Activated naive CD4-positive, alpha-beta T cell treated with anti-CD3 and anti-CD28 coated beads, Interleukin-2, amount 50 U/mL, for 16 hours (primary cell): ENCODE results near the gene GADL1.

Experiments used
- DNase-seq: peaks from one replicate; pipeline ENCODE4 v3.0.0-alpha.2; 2020

GADL1 gene

DNA sequence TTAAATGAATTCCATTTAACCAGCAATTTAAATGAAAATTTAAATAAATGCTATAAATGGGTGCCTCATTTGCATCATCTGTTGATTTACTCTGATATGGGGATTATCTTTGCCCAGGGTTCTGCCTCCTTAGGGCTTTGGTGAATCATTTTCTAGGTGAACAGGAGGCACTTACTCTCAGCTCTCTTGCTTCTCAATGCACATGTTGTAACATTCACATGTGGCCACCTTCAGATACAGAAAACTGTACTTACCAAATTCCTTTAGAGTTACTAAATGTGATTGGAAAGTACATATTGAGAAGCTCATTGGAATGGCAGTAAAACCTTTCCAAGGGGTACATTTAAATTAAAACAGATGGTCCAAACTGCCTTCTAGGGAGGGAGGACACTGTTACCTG, 20.8 kb downstream of the GADL1 start:
- no peak for DNase-seq

DNA sequence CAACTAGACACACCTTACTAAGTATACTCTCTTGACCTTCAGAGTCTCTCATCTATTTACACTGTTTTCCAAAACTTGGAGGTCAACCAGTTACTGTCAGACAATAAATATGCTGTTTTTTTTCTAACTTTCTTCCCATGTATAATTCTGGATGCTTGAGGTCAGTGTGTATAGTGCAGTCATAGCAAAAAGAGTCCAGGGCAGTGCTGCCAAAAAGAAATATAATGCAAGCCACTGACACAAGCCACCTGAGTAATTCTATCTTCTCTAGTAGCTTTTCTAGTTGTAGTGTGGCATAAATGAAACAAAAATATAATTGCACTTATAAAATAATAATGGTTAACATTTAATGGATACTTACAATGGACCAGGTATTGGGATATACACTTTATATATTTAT, 21.6 kb downstream of the GADL1 start:
- no peak for DNase-seq

DNA sequence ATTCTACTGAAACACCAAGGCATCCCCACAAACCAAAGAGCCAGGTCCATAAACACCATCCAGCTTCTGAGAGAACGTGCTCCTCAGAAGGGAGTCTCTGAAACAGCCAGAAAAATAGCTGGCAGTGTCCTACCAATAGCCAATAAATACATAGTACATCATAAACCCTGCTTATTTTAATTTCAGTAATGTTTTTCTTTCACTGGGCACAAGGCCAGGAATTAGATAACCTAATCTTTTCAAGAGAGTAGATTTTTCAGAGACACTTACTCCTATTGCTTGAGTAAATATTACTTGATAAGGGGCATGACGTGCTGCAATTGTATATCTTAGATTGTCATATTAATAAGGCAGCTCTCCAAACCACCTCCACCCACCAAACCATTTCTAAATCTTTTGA, 22.7 kb downstream of the GADL1 start:
- DNase-seq, result no peak

DNA sequence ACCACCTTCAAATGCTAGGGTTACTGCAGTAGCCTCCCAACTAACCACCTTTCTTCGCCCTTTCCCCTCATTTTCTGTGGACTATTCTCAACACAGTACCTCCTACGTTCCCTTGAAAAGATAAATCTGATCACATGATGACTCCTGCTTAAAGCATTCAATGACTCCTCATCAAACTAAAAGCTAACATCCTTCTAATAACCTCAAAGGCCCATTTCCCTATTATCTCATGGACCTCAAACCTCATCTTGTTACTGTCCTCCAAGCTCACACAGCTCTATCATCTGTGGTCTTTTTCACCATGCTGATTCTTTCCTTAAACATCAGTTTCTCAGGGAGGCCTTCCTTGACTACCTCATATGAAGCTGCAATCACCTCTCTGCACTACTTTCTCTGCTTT, 29.6 kb downstream of the GADL1 start:
- no peak for DNase-seq

DNA sequence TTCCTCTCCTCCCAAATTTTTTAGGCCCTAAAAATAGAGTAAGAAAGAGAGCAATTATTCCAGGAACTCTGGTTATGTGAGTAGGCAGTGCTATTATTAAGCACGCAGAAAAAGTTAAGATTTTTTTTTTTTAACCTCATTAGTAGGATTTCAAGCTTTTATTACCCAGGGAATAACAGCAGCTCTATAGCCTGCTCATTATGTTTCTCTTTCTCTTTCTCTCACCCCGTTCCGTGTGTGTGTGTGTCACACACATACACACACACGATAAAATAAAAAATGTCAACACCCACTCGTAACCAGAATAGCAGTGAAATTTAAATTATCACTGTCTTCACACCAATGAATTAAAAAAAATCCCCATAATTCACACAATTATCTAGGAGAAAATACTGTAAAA, 30.3 kb downstream of the GADL1 start:
- no peak for DNase-seq

DNA sequence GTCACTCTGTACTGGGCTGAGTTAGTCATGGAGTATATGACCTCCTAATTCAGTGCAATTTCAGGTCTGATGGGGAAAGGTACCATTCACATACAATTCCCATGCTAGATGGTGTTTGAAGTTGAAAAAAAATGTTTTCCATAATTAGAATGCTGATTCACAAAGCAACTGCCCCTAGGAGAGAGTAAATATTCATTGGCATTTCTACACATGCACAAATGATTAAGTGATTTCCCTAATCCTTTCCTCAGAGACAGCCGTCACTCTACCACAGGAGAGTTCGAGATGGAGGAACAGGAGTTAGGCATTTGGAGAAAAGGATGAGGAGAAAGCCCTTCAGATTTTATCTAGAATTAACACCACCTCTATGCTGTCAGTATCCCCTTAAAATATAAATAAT, 32.5 kb downstream of the GADL1 start:
- no peak for DNase-seq

DNA sequence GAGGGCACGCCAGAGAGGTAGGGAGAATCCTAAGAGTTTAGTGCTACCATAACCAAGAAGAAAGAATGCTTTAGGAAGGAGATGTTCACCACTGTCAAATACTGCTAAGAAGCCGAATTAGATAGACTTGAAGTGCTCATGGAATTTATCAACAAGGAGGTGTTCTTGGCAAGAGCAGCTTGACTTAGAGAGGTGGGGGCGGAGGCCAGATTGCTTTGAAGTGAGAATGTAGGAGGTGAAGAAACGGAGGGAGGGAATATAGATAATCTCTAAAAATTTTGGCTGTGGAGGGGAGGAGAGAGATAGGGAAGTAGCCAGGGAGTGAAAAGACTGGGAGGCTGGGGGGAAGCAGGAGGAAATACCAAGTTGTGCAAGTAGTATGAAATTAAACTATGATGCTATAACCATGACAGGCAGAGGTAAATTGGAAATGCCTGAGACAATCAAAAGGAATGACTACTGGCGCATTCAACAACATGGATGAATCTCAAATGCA, 35.5 kb downstream of the GADL1 start:
- DNase-seq, result no peak

DNA sequence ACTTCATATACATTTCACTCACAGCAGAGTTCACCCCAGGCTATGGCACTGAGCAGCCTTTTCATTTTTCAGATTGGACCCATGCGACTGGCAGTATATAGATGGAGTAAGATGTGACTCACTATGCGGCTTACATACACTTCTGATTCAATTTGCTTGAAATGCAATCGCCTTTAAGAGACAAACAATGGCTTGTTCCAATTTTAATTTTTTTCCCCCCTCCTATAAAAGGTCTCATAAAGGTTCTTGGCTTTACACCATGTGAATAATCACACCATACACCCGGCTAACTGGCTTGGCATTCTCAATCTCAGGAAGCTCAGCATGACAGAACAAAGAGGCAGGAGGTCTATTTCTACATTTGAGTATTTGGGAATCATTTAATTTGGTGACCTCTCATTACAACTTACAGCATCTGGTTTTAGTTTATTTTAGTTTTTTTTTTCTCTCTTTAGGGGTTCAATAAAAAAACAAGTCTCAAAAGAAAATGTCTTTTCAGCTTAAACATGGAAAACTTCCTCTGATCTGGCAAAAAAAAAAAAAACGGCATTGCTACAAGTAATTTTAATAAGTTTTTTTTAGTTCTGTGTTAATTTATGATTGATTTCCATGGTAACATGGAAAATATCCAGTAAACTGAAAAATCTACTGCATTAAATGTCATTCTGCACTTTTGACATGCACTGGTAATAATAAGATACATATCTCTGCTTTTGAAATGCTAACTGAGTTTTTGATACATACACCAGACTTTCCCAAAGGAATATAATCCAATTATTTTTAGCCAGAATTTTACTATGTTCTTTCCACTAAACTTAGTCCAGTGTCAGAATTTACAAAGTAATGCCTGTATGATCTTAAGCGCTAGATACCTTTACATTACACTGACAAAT, 38.8 kb downstream of the GADL1 start:
- DNase-seq, result no peak

DNA sequence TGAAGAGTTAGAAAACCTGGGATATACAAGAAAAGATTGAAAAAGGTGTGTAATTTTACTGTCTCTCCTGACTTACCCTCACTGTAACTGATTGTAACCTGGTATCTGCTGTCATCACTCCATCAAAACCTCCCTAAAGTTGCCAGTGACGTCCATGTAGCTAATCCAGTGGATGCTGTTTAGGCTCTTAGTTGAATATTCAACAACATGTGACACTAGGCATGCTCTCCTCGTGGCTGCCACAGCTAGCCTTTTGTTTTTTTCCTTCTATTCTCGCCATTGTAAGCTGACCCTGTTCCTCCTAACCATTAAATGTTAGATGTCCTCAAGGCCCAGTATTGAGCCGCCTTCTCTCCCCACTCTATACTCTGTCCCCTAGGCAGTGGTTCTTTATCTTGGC, 41.6 kb downstream of the GADL1 start:
- no peak for DNase-seq

DNA sequence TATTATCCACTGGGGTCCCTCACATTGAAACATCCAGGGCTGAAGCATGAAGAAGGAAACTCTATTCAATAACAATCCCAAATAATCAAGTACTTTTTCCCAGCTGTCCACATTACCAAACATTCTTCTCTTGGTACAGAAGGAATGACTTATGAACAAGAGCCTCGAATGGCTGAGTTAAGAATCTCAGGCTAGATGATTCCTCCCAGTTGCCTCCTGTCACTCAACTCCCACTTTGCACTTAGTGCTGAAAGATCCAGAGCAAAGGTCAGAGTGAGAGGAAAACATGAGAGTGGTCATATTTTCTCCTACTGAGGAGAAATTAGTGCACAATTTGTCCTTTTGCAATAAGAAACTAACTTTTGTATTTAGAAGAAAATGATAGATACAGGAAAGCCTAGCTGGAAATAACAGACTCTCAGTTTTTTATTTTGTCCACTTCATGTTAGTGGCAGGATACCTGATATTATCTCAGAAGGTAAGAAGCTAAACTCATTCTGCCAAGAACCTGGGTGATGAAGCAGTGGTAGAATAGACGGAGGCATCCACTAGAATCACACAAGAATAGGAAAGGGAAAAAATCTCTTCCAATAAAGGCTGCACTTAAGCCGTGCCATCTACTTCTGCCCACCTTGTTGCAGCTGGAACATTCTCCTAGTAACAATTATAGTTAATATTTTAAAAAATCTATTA, 46.2 kb downstream of the GADL1 start:
- DNase-seq, result no peak

DNA sequence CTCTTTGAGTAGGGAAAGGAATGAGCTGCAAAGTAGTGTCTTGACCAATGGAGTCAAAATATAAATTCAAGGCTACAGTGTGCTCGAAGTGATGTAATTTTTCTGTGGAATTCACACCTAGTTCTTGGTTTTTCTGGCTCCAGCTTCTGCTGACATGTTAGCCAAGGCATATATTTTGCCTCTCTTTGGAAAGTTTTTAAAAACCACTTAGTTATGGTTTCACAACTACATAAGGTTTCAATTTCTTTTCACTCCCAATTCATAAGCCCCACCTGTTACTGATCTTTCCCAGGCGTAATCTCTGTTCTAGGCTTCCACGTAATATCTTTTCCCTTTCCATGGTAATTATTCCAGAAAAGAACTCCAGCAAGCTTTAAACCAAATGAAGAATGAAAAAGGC, 46.9 kb downstream of the GADL1 start:
- DNase-seq, result no peak

DNA sequence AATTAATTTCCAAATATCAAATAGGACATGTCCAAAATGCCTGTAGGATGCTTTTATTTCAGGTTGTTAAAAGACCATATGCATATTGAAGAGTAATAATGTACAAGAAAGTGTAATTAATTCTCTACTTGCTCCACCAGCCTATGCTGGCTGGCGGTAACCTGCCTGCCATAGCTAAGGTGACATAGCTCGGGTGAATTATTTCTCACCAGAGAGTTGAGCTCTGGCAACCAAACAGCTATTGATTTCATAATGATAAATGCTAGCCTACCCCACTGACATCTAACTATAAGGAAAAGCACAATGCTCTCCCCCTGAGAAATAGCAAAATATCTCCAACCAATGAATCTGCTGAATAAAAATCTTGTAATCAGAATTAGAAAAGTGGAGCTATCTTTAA, 48.9 kb downstream of the GADL1 start:
- DNase-seq, result no peak

DNA sequence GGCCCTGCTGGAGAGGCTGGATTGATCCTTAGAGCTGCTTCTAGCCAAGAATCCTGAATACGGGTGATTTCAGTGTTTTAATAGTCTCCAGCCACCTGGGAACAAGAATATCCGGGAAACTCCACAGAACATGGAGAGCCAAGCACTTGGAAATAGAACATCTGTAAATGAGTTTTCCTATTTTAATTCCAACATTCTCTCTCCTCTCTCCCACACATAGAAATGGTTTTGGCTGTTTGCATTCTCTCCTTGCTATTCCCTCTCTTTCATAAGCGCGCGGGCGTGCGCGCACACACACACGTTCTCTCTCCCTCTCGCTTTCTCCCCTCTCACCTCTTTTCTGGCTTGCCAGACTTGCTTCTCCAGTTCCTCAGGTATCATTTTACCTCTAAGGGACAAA, 50.6 kb downstream of the GADL1 start:
- DNase-seq, result no peak

DNA sequence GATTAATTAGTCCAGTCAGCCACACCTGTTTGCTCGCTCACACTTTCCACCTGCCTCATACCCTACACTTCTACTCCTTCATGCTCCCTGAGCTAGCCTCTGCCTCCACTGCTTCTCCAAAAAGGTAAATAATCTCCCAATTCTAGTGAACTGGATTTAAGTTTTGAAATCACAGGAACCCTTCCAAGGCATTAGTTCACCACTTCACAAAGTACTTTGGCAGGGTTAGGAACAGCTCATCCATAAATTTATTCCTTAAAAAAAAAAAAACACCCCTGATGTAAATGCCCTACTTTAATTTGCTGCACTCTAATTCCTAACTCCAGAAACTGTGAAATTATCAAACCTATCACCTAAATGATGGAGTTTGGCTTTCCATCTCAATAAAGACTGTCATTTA, 58.3 kb downstream of the GADL1 start:
- no peak for DNase-seq

DNA sequence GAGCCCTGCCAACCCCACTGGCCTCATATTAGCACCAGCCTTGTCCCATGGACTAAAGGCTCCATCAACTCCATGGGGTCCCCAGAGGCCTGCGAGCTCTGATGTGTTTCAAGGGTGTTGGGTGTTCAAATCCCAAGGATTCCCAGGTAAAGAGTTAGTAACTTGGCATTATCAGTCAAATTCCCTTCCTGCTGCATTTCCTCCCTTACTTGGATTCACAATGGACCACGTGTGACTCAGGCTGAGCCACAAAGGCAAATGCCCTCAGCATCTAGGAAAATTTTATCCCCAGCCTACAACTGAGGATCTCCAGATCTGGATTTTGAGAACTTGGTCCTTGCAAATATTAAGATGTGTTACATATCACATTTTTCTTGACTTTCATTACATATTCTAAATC, 58.8 kb downstream of the GADL1 start:
- no peak for DNase-seq

DNA sequence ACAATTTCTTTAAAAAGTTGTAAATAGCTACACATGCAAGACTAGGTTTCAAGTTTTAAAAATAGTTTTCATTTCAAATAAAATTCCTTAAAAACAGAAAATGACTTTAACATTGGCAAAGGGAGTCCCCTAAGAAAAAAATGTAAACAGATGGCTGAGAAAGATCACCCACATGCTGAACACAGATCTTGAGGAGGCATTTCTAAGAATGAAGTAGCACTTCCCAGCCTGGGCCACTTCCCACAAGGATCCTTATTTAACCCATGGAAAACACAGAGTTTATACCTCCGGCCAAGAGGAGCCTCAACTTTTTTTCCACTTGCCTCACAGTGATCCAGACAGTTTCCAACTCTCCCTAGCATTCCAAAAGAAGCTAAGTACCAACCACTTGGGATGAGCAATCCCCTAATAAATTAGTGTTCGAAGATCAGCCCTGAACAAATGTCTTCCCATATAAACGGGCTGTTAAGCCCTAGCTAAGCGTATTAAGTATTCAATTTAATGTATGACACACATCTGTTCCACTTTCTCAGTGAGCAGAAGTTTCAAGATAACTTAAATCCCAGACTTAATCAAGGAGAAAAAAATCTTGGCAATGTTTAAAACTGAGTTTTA, 61.4 kb downstream of the GADL1 start:
- DNase-seq, result no peak

DNA sequence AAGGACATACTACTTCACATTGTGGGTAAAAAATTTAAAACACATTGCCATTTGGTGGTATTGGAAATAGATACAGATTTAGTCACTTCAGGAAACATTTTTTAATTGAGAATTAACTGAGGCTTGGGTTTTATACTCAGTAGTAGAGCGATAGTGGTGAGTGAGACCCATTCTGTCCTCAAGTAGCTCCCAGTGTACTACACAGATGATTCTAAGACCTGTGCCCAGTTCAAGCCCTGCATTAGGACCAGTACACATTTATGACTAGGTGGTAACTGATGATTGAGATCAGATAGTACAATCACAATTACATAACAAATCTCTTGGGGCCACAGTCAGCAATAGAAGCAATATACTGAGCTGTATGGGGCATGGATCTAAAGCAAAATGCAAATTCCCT, 67.4 kb downstream of the GADL1 start:
- DNase-seq, result no peak

DNA sequence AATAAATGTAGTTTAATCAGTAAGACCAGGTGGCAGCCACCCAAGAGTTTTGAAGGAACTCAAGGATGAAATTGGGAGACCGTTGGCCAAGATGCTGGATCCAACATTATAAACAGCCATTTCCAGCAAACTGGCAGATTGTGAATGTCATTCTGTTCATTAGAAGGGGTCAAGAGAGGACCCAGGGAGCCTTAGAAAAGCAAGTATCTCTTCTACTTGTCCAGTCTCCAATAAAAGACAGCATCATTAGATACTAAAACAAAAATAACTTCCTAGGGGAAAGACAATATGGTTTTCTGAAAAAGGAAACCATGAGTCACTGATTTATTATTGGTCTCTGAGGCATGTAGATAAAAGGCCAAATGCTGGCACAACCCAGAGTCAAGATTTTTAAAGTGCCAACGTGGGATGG, 67.9 kb downstream of the GADL1 start:
- no peak for DNase-seq

DNA sequence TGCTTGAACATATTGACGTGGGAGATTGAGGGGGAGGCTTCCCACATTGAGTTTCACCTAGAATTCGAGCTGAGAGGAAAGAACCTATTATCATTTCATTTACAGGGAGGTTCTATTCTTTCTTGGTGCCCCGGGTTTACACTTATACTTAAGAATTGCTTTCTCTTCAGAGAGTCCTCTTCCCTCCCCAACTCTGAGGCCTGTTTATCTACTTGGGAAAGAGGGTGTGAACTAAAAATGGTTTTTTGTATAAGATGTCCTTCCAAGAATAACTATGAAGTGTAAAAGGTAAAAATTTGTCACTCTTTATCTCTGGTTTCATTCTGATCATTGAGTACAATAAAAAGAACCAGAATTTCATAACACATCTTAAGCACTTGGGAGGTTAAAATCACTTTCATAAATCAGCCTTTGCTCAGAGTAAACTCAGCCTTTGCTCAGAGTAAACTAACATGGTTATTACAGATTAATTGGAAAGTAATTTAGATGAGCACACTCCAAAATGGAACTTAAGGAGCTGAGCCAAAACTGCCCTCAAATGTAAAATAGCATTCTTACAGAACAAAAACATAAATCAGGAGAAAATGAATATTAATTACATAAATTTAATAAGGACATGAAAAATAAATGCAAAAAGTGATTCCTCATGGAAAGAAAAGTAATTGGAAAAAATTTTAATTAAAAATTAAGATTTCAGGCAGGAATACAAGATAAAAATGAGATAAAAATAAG, 75.2 kb downstream of the GADL1 start:
- DNase-seq, result no peak

DNA sequence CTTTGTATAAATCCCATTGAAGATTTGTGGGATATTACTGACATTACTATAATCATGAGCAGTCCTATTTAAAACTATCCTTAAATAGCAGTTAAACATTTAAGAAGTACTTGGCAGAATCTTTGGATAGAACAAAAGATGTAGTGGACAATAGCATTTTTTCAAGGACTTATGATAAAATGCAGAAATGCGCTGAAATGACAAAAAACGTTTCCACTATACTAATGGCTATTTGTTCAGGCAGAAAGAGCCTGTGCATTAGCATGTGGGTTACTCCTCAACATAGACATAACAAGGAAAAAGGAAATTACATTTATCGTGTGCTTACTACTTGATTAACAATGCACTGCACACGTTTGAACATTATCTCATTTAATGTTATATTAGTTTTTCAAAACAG, 80.7 kb downstream of the GADL1 start:
- DNase-seq, result no peak

DNA sequence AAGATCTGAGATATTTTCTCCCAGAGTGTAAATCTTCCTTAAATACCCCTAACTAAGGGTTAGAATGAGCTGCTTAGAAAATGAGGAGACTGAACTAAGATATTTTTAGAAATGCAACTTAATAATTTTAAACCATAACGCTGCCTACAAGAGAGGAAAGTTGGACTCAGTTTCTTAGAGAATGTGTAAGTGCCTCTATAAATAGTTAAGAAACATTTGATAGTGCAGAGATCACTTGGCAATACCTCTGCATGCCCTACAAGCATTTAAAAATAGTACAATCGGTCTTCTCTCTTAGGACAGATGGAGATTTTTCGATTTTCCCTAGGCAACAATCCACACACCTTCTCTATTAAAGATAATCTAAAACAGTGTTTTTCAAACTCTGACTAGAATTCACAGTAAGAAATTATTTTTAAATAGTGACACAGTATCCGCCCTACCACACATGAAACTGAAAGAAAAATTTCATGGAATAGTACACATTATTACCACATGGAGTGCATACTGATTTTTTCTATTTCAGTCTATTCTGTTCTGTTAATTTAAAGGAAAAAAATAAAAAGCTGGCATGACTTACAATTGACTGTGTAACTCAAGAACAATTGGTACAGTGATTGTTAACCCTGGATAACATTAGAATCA, 83.2 kb downstream of the GADL1 start:
- no peak for DNase-seq

DNA sequence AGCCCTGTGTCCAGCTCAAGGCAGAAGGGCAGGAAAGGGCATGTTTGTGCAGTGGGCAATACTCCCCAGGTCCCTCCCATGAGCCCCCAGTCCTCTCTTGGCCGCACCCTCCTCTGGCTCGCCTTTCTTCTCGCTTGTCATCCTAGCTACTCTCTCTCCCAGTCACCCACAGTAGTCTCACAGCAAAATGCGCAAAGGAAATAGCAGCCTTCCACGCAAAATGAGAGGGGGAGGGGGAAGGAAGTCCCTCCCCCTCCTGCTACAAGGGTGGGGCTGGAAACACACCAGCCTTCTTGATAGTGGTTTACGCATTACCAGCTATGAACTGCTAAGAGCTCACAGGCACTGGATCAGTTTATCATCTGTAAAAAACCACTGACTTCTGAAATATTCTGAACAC, 83.8 kb downstream of the GADL1 start:
- peak; percentile 9 for DNase-seq

DNA sequence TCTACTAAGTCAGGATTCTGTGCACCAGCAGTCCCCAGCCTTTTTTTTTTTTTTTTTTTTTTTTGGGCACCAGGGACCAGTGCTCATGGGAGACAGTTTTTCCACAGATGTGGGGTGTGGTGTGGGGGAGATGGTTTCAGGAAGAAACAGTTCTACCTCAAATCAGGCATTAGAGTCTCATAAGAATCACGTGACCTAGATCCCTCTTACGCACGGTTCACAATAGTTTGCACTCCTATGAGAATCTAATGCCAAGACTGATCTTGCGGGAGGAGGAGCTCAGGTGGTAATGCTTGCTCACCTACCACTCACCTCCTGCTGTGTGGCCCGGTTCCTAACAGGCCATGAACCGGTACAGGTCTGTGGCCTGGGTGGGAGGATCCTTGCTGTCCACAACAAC, 88.8 kb downstream of the GADL1 start:
- no peak for DNase-seq
